ENCODE measurements around the gene AP5B1.
"Not testable (repeated sequence)": the region's sequence is repeated elsewhere in the genome, so short reads cannot be mapped to it uniquely, and the experiment has no call there.

- TF ChIP-seq EZH2 (IDR thresholded peaks at IDR 0.05; ENCODE audit: low read depth, low read length, severe bottlenecking); CBX8 (IDR thresholded peaks at IDR 0.05; ENCODE audit: borderline replicate concordance, low read depth, low read length); POLR2A (IDR thresholded peaks at IDR 0.05; ENCODE audit: control extremely low read depth in 1 of 2, low read depth in 2 of 2, low read length in 2 of 2); SIN3A (conservative IDR thresholded peaks at IDR 0.05 in 1 of 2, IDR thresholded peaks at IDR 0.05 in 1 of 2; ENCODE audit: low read depth in 1 of 2, low read length in 2 of 2); FOSL1 (IDR thresholded peaks at IDR 0.05; ENCODE audit: insufficient read depth, low read depth, low read length); NRF1 (IDR thresholded peaks at IDR 0.05; ENCODE audit: low read depth, low read length); RFX5 (IDR thresholded peaks at IDR 0.05; ENCODE audit: borderline replicate concordance, low read depth, low read length); SP2 (IDR thresholded peaks at IDR 0.05; ENCODE audit: low read length); CEBPB (IDR thresholded peaks at IDR 0.05; ENCODE audit: low read depth, low read length): not testable (repeated sequence)
- TF ChIP-seq, protein P1, sequence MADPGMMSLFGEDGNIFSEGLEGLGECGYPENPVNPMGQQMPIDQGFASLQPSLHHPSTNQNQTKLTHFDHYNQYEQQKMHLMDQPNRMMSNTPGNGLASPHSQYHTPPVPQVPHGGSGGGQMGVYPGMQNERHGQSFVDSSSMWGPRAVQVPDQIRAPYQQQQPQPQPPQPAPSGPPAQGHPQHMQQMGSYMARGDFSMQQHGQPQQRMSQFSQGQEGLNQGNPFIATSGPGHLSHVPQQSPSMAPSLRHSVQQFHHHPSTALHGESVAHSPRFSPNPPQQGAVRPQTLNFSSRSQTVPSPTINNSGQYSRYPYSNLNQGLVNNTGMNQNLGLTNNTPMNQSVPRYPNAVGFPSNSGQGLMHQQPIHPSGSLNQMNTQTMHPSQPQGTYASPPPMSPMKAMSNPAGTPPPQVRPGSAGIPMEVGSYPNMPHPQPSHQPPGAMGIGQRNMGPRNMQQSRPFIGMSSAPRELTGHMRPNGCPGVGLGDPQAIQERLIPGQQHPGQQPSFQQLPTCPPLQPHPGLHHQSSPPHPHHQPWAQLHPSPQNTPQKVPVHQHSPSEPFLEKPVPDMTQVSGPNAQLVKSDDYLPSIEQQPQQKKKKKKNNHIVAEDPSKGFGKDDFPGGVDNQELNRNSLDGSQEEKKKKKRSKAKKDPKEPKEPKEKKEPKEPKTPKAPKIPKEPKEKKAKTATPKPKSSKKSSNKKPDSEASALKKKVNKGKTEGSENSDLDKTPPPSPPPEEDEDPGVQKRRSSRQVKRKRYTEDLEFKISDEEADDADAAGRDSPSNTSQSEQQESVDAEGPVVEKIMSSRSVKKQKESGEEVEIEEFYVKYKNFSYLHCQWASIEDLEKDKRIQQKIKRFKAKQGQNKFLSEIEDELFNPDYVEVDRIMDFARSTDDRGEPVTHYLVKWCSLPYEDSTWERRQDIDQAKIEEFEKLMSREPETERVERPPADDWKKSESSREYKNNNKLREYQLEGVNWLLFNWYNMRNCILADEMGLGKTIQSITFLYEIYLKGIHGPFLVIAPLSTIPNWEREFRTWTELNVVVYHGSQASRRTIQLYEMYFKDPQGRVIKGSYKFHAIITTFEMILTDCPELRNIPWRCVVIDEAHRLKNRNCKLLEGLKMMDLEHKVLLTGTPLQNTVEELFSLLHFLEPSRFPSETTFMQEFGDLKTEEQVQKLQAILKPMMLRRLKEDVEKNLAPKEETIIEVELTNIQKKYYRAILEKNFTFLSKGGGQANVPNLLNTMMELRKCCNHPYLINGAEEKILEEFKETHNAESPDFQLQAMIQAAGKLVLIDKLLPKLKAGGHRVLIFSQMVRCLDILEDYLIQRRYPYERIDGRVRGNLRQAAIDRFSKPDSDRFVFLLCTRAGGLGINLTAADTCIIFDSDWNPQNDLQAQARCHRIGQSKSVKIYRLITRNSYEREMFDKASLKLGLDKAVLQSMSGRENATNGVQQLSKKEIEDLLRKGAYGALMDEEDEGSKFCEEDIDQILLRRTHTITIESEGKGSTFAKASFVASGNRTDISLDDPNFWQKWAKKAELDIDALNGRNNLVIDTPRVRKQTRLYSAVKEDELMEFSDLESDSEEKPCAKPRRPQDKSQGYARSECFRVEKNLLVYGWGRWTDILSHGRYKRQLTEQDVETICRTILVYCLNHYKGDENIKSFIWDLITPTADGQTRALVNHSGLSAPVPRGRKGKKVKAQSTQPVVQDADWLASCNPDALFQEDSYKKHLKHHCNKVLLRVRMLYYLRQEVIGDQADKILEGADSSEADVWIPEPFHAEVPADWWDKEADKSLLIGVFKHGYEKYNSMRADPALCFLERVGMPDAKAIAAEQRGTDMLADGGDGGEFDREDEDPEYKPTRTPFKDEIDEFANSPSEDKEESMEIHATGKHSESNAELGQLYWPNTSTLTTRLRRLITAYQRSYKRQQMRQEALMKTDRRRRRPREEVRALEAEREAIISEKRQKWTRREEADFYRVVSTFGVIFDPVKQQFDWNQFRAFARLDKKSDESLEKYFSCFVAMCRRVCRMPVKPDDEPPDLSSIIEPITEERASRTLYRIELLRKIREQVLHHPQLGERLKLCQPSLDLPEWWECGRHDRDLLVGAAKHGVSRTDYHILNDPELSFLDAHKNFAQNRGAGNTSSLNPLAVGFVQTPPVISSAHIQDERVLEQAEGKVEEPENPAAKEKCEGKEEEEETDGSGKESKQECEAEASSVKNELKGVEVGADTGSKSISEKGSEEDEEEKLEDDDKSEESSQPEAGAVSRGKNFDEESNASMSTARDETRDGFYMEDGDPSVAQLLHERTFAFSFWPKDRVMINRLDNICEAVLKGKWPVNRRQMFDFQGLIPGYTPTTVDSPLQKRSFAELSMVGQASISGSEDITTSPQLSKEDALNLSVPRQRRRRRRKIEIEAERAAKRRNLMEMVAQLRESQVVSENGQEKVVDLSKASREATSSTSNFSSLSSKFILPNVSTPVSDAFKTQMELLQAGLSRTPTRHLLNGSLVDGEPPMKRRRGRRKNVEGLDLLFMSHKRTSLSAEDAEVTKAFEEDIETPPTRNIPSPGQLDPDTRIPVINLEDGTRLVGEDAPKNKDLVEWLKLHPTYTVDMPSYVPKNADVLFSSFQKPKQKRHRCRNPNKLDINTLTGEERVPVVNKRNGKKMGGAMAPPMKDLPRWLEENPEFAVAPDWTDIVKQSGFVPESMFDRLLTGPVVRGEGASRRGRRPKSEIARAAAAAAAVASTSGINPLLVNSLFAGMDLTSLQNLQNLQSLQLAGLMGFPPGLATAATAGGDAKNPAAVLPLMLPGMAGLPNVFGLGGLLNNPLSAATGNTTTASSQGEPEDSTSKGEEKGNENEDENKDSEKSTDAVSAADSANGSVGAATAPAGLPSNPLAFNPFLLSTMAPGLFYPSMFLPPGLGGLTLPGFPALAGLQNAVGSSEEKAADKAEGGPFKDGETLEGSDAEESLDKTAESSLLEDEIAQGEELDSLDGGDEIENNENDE (IDR thresholded peaks at IDR 0.05; ENCODE audit: insufficient replicate concordance, low read length) = not testable (repeated sequence)
- TF ChIP-seq, protein P2, sequence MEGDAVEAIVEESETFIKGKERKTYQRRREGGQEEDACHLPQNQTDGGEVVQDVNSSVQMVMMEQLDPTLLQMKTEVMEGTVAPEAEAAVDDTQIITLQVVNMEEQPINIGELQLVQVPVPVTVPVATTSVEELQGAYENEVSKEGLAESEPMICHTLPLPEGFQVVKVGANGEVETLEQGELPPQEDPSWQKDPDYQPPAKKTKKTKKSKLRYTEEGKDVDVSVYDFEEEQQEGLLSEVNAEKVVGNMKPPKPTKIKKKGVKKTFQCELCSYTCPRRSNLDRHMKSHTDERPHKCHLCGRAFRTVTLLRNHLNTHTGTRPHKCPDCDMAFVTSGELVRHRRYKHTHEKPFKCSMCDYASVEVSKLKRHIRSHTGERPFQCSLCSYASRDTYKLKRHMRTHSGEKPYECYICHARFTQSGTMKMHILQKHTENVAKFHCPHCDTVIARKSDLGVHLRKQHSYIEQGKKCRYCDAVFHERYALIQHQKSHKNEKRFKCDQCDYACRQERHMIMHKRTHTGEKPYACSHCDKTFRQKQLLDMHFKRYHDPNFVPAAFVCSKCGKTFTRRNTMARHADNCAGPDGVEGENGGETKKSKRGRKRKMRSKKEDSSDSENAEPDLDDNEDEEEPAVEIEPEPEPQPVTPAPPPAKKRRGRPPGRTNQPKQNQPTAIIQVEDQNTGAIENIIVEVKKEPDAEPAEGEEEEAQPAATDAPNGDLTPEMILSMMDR (IDR thresholded peaks at IDR 0.05; ENCODE audit: control extremely low read depth in 1 of 3, insufficient read depth in 1 of 3, low read depth in 1 of 3, low read length in 3 of 3) = not testable (repeated sequence)
Observed at GRCh38 chr11:65762816-65763215, 18.0 kb downstream of the AP5B1 start.
